DMS153 treated with DMSO at 0.1 percent for 48 hours (cell line): ENCODE results near the gene PHLDB2.

Experiments used
- DNase-seq: peaks from one replicate; lab custom pipeline; 2025; ENCODE audit not compliant: unreplicated experiment; lab: John Stamatoyannopoulos, UW

The PHLDB2 gene

GRCh38 chr3:111850537-111850936 lies 8.5 kb upstream of the PHLDB2 start:
- DNase-seq, result no peak

DNA sequence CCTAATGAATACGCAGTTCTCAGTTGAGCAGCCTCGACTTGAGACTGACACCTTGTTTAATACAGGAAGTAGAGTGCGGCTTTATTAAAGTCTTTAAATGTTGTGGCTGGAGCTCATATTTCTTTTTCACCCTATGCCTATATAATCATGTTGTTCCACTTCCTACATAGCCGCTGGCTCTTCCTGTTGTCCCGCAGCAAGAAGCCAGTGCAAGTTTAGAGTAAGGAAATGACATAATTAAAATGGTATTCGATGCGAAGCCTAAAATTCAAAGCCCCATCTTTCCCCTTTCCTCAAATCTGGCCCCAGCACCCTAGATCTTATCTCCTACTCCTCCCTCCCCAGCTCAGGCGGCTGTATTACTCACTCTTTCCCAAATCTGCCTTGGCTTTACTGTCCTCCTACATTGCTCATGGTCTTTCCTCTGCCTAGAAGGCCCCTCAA lies 7.5 kb upstream of the PHLDB2 start:
- no peak for DNase-seq

- DNase-seq, result no peak
These were observed 6.5 kb upstream of the PHLDB2 start for GRCh38 chr3:111852540-111852939.

DNA sequence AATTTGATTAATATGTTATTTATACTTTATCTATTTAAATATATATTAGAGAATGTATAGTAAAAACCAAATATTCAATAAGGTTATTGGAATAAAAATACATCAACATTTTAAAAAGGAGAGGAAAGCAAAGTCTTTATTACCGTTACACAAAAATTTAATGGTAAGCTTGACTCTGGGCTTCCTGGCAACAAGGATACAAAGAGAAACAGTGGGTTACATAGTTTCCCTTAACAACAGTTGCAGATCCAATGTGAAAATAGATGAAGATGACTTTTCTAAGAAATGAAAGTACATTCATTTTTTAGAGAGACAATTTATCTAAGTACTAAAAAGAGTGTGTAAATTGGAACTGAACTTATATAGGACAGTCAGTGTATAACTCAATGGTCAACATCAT lies 6.0 kb upstream of the PHLDB2 start:
- no peak for DNase-seq

DNA sequence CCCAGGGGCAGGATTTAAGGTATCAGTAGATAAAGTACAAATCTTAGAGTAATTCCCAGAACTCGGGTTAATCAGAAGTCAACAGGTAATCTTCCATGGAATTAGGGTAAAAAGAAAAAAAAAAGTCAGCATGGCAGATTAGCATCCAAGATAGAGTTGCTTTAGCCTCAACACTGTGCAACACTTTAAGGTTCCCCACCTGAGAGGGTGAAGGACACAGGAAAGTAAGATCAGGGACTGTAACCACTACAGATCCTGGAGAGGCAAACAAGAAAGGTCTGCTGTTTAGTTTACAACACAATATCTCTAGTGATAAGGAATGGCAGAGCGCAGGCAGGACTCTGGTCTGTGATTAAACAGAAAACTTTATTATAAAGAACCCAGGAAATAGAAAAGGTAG lies 4.1 kb upstream of the PHLDB2 start:
- no peak for DNase-seq

- DNase-seq, result no peak
These were observed 2.6 kb upstream of the PHLDB2 start for GRCh38 chr3:111856501-111856900.

DNA sequence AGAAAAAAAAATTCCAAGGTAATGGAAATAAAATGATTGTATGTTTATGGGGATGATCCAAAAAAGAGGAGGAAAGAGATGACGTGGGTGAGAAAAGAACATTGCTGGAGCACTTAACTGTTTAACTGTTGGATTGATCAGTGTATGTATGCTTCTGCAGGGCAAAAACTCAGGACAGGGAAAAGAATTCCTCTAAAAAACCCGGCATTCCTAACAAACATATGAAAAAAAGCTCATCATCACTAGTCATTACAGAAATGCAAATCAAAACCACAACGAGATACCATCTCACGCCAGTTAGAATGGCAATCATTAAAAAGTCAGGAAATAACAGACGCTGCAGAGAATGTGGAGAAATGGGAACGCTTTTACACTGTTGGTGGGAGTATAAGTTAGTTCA lies 1.6 kb upstream of the PHLDB2 start:
- no peak for DNase-seq

DNA sequence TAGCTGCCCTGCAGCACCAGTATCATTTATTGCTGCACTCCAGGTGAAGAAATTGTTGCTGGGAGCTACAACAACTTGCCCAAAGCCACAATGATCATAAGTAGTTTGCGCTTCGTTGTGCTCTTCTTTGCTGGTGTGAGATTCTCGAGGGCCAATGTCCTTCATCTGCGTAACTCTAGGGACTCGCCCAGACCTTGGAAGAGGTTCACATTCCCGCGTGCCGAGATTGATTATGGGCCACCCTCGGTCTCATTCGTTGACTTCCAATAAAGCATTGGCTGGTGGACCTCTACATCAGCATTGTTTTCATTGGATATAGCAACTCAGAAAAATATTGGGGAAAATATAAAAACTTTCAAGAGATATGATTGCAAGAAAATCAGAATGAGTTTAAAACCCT lies 423 bp upstream of the PHLDB2 start:
- DNase-seq, result no peak

- DNase-seq, result peak; percentile 66
These were observed 1.2 kb downstream of the PHLDB2 start for GRCh38 chr3:111859974-111860859.

- DNase-seq, result no peak
These were observed 2.3 kb downstream of the PHLDB2 start for GRCh38 chr3:111861391-111861790.

GRCh38 chr3:111862415-111862814 lies 3.4 kb downstream of the PHLDB2 start:
- DNase-seq, result no peak

GRCh38 chr3:111862974-111863373 lies 3.9 kb downstream of the PHLDB2 start:
- DNase-seq, result no peak

GRCh38 chr3:111863942-111864694 lies 5.1 kb downstream of the PHLDB2 start:
- DNase-seq, result no peak

- no peak for DNase-seq
These were observed 6.0 kb downstream of the PHLDB2 start for GRCh38 chr3:111864821-111865656.

DNA sequence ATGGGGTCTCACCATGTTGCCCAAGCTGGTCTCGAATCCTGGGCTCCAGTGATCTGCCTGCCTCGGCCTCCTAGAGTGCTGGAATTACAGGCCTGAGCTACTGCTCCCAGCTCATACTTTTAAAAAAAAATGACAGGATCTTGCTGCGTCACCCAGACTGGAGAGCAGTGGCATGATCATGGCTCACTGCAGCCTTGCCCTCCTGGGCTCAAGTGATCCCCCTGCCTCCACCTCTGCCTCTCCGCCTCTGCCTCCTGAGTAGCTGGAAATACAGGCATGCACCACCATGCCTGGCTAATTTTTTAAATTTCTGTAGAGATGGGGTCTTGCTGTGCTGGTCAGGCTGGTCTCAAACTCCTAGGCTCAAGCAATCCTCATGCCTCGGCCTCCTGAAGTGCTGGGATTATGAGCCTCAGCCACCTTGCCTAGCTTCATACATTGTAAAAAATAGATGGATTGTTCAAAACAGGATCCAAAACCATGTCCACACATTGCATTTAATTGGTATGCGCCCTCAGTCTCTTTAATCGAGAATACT lies 8.9 kb downstream of the PHLDB2 start:
- no peak for DNase-seq

DNA sequence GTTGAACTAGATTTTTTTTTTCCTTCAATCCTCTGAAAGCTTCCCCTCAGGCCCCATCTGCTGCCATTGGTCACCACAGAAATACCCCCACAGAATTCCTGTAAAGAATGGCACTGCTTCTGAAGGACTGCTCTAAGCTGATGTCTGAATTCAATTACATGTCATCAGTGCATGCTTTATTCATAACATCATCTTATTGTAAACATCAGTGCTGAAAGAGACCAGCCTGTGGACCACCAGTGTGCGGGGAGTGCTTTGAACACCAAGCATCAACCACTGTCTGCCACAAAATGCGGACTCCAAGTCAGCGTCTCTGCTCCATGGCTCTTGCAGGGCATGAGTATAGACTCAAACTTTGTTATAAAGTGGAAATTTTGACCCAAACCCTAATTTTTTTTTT lies 11.6 kb downstream of the PHLDB2 start:
- DNase-seq, result no peak

- no peak for DNase-seq
These were observed 13.0 kb downstream of the PHLDB2 start for GRCh38 chr3:111871809-111872623.

GRCh38 chr3:111872979-111873378 lies 13.9 kb downstream of the PHLDB2 start:
- DNase-seq, result no peak

DNA sequence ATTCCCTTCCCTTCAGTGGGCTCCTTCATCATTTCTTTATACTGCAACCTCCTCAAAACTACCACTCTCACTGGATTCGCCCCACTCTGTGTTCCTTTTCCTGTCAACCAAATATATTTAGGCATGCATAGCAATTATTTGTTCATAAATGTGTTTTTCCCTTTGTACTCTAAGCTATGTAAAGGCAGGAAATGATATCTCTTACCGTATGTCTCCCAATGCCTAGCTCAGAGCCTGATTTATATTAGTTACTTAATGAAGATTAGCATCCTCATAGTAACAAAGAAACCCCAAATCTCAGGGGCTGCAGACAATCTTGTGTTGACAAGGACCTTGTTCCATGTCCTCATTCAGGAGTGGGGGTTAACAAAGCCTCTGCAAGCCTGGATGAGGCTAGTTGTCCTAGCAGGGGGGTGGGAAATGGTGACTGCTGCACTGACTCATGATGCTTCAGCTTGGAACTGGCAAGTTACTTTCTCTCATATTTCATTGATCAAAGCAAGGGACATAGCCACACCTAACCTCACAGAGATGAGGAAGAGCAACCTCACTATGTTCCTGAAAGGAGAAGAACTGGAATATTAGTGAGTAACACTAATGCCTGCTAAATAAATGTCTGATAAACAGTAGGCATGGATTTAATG lies 15.2 kb downstream of the PHLDB2 start:
- no peak for DNase-seq

DNA sequence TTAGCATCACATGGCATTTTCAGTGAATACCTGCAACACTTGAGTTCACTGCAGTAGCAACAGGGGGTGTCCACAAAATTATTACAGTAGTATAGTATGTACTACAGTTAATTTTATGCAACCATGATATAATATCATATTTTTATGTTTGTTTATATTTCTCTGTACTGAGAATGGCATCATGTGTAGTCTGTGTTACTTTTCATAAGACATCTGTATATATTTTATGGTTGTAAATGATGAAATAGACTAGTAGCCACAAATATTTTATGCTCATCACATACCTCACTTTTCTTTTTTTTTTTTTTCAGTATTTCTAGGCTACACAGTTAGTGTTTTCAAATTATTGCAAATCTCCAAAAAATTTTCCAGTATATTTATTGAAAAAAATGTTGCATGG lies 22.4 kb downstream of the PHLDB2 start:
- no peak for DNase-seq
